ENCODE measurements around the gene MPHOSPH6.

DNA sequence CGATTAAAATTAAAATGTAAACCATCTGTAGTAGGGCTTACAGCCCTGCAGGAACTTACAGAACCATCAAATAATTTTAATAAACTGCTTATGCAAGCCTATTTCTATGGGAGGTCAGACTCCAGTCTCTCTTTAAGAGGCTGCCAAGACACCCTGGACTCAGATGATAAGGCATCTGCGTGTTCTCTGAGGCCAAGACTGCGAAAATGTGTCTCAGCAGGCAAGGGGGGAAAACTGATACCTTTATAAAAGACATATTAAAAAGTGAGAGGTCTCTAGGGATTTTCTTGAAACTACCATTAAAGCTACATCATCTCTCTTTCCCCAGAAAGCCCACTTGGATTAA, 32.2 kb downstream of the MPHOSPH6 start:
- TF ChIP-seq, protein P1, sequence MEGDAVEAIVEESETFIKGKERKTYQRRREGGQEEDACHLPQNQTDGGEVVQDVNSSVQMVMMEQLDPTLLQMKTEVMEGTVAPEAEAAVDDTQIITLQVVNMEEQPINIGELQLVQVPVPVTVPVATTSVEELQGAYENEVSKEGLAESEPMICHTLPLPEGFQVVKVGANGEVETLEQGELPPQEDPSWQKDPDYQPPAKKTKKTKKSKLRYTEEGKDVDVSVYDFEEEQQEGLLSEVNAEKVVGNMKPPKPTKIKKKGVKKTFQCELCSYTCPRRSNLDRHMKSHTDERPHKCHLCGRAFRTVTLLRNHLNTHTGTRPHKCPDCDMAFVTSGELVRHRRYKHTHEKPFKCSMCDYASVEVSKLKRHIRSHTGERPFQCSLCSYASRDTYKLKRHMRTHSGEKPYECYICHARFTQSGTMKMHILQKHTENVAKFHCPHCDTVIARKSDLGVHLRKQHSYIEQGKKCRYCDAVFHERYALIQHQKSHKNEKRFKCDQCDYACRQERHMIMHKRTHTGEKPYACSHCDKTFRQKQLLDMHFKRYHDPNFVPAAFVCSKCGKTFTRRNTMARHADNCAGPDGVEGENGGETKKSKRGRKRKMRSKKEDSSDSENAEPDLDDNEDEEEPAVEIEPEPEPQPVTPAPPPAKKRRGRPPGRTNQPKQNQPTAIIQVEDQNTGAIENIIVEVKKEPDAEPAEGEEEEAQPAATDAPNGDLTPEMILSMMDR (IDR thresholded peaks at IDR 0.05): no peak
- no peak for TF ChIP-seq EP300 (IDR thresholded peaks at IDR 0.05)
- TF ChIP-seq POLR2AphosphoS5 (IDR thresholded peaks at IDR 0.05): no peak
- TF ChIP-seq POLR2A (IDR thresholded peaks at IDR 0.05): no peak
